SK-N-SH treated with all-trans-retinoic acid at 6 μM for 48 hours (cell line): ENCODE data around the gene CLEC5A.

Source experiments
- ATAC-seq: fragments of 200-7000 bp; cut with Tn5 transposase; 3 replicates; pipeline ENCODE4 v1.9.1; 2020; ENCODE audit warnings: mild to moderate bottlenecking, moderate library complexity
- ARNTL ChIP-seq: fragments of 450-650 bp; formaldehyde crosslinking; IDR thresholded peaks from 2 replicates; pipeline ENCODE4 v1.5.0; 2020; ENCODE audit warnings: low read depth, mild to moderate bottlenecking, moderate library complexity, borderline replicate concordance
- BACH2 ChIP-seq: fragments of 250-450 bp; sonication (Bioruptor Pico); IDR thresholded peaks from 2 replicates; pipeline ENCODE4 v1.9.0; 2021; ENCODE audit warnings: mild to moderate bottlenecking, borderline replicate concordance
- ESRRG ChIP-seq: fragments of 250-450 bp; sonication (Bioruptor Pico); IDR thresholded peaks from 2 replicates; pipeline ENCODE4 v1.6.1; 2021; ENCODE audit warnings: mild to moderate bottlenecking
- GLIS3 ChIP-seq: fragments of 250-450 bp; sonication (Bioruptor Pico); IDR thresholded peaks from 2 replicates; pipeline ENCODE4 v1.5.0; 2020; ENCODE audit warnings: mild to moderate bottlenecking, moderate library complexity
- ISL1 ChIP-seq: fragments of 250-450 bp; sonication (Bioruptor Pico); IDR thresholded peaks from 2 replicates; pipeline ENCODE4 v2.1.2; 2022; ENCODE audit warnings: mild to moderate bottlenecking, moderate library complexity
- OSR1 ChIP-seq: fragments of 250-450 bp; sonication (Bioruptor Pico); IDR thresholded peaks from 2 replicates; pipeline ENCODE4 v1.8.0; 2022; ENCODE audit warnings: moderate library complexity, mild to moderate bottlenecking, inconsistent platforms
- POU6F1 ChIP-seq: fragments of 250-450 bp; sonication (Bioruptor Pico); IDR thresholded peaks from 2 replicates; pipeline ENCODE4 v1.8.0; 2021; ENCODE audit warnings: low read depth, mild to moderate bottlenecking, moderate library complexity, borderline replicate concordance
- PPARA ChIP-seq: fragments of 250-450 bp; sonication (Bioruptor Pico); IDR thresholded peaks from 2 replicates; pipeline ENCODE4 v1.5.0; 2020; ENCODE audit warnings: mild to moderate bottlenecking, borderline replicate concordance
- RARB ChIP-seq: fragments of 250-450 bp; sonication (Bioruptor Pico); IDR thresholded peaks from 2 replicates; pipeline ENCODE4 v1.8.0; 2021; ENCODE audit warnings: mild to moderate bottlenecking, moderate library complexity
- SNAI2 ChIP-seq: fragments of 250-450 bp; sonication (Bioruptor Pico); IDR thresholded peaks from 2 replicates; pipeline ENCODE4 v1.5.0; 2020; ENCODE audit warnings: mild to moderate bottlenecking, moderate library complexity
- TCF4 ChIP-seq: fragments of 250-450 bp; sonication (Bioruptor Pico); IDR thresholded peaks from 2 replicates; pipeline ENCODE4 v1.8.0; 2021; ENCODE audit warnings: mild to moderate bottlenecking, moderate library complexity, borderline replicate concordance
- TOX ChIP-seq: fragments of 250-450 bp; sonication (Bioruptor Pico); IDR thresholded peaks from 2 replicates; pipeline ENCODE4 v1.8.0; 2021; ENCODE audit warnings: mild to moderate bottlenecking, moderate library complexity, borderline replicate concordance
- ZC3H10 ChIP-seq: fragments of 250-450 bp; sonication (Bioruptor Pico); IDR thresholded peaks from 2 replicates; pipeline ENCODE4 v1.5.1; 2021; ENCODE audit warnings: mild to moderate bottlenecking, moderate library complexity
- ZFP3 ChIP-seq: fragments of 250-450 bp; sonication (Bioruptor Pico); IDR thresholded peaks from 2 replicates; pipeline ENCODE4 v1.5.0; 2020; ENCODE audit warnings: mild to moderate bottlenecking, moderate library complexity
- ZFP30 ChIP-seq: fragments of 450-650 bp; formaldehyde crosslinking; IDR thresholded peaks from 2 replicates; pipeline ENCODE4 v1.5.0; 2022; ENCODE audit warnings: mild to moderate bottlenecking, moderate library complexity
- ZNF565 ChIP-seq: fragments of 450-650 bp; formaldehyde crosslinking; conservative IDR thresholded peaks from 2 replicates; pipeline ENCODE4 v1.5.0; 2020; ENCODE audit warnings: low read depth, mild to moderate bottlenecking, moderate library complexity
- ZNF70 ChIP-seq: fragments of 450-650 bp; formaldehyde crosslinking; IDR thresholded peaks from 2 replicates; pipeline ENCODE4 v1.5.0; 2020; ENCODE audit warnings: mild to moderate bottlenecking, moderate library complexity
- ZNF8 ChIP-seq: fragments of 450-650 bp; formaldehyde crosslinking; IDR thresholded peaks from 2 replicates; pipeline ENCODE4 v1.5.0; 2020; ENCODE audit warnings: mild to moderate bottlenecking, moderate library complexity
- TF ChIP-seq, protein P1 (sequence below): fragments of 250-450 bp; sonication (Bioruptor Pico); IDR thresholded peaks from 2 replicates; pipeline ENCODE4 v1.5.1; 2020; ENCODE audit warnings: low read depth, mild to moderate bottlenecking, moderate library complexity
- TF ChIP-seq, protein P2 (sequence below): fragments of 250-450 bp; sonication (Bioruptor Pico); IDR thresholded peaks from 2 replicates; pipeline ENCODE4 v1.5.1; 2021; ENCODE audit warnings: mild to moderate bottlenecking, moderate library complexity
- TF ChIP-seq, protein P3 (sequence below): fragments of 250-450 bp; sonication (Bioruptor Pico); IDR thresholded peaks from 2 replicates; pipeline ENCODE4 v1.5.0; 2020; ENCODE audit warnings: mild to moderate bottlenecking, moderate library complexity

The CLEC5A gene

GRCh38 chr7:141946796-141947195 is at the start of gene CLEC5A:
CLEC5A (minus strand) TSS chr7:141946974; CDS start chr7:141946292, 682 bp downstream.
- no peak for ATAC-seq
- no peak for TF ChIP-seq ZNF70
- TF ChIP-seq ZFP3: no peak
- no peak for TF ChIP-seq POU6F1 (CRISPR knock-in tag)
- TF ChIP-seq, protein P1, sequence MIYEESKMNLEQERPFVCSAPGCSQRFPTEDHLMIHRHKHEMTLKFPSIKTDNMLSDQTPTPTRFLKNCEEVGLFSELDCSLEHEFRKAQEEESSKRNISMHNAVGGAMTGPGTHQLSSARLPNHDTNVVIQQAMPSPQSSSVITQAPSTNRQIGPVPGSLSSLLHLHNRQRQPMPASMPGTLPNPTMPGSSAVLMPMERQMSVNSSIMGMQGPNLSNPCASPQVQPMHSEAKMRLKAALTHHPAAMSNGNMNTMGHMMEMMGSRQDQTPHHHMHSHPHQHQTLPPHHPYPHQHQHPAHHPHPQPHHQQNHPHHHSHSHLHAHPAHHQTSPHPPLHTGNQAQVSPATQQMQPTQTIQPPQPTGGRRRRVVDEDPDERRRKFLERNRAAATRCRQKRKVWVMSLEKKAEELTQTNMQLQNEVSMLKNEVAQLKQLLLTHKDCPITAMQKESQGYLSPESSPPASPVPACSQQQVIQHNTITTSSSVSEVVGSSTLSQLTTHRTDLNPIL: no peak
- no peak for TF ChIP-seq TOX (CRISPR knock-in tag)
- TF ChIP-seq RARB (CRISPR knock-in tag): no peak
- TF ChIP-seq ISL1: no peak
- TF ChIP-seq ZNF8 (CRISPR knock-in tag): no peak
- TF ChIP-seq OSR1 (CRISPR knock-in tag): no peak
- TF ChIP-seq GLIS3: no peak
- no peak for TF ChIP-seq BACH2 (CRISPR knock-in tag)
- TF ChIP-seq TCF4 (CRISPR knock-in tag): no peak
- no peak for TF ChIP-seq ZNF565 (CRISPR knock-in tag)
- TF ChIP-seq SNAI2 (CRISPR knock-in tag): no peak
- TF ChIP-seq, protein P2, sequence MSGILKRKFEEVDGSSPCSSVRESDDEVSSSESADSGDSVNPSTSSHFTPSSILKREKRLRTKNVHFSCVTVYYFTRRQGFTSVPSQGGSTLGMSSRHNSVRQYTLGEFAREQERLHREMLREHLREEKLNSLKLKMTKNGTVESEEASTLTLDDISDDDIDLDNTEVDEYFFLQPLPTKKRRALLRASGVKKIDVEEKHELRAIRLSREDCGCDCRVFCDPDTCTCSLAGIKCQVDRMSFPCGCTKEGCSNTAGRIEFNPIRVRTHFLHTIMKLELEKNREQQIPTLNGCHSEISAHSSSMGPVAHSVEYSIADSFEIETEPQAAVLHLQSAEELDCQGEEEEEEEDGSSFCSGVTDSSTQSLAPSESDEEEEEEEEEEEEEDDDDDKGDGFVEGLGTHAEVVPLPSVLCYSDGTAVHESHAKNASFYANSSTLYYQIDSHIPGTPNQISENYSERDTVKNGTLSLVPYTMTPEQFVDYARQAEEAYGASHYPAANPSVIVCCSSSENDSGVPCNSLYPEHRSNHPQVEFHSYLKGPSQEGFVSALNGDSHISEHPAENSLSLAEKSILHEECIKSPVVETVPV (CRISPR knock-in tag): no peak
- TF ChIP-seq PPARA (CRISPR knock-in tag): no peak
- no peak for TF ChIP-seq ESRRG (CRISPR knock-in tag)

DNA sequence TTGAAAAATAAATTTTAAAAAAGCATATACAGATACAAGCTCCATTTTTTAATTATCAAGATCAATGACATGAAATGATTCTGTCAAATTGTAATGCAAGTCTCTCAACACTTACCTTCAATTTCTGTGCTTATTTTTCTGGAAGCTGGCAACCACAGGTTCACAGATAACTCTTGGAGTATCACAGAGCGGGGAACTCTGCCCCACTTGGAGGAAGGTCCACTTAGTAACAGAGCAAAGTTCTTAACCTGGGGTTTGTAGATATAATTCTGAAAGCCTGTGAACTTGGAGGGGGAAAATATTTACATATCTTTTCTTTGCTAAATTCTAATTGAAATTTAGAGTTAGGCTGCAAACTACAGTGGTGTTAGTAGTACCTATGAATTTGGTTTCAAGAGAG is 46.6 kb upstream of the CLEC5A start:
- TF ChIP-seq RARB (CRISPR knock-in tag): no peak
- TF ChIP-seq, protein P2 (CRISPR knock-in tag): no peak
- no peak for TF ChIP-seq BACH2 (CRISPR knock-in tag)
- no peak for TF ChIP-seq ARNTL (CRISPR knock-in tag)
- TF ChIP-seq ZNF70: no peak
- TF ChIP-seq TCF4 (CRISPR knock-in tag): no peak
- TF ChIP-seq POU6F1 (CRISPR knock-in tag): no peak
- TF ChIP-seq GLIS3: no peak
- TF ChIP-seq ZFP3: no peak
- no peak for TF ChIP-seq ZFP30 (CRISPR knock-in tag)
- TF ChIP-seq ZNF565 (CRISPR knock-in tag): no peak
- no peak for TF ChIP-seq PPARA (CRISPR knock-in tag)
- TF ChIP-seq OSR1 (CRISPR knock-in tag): no peak
- TF ChIP-seq, protein P3, sequence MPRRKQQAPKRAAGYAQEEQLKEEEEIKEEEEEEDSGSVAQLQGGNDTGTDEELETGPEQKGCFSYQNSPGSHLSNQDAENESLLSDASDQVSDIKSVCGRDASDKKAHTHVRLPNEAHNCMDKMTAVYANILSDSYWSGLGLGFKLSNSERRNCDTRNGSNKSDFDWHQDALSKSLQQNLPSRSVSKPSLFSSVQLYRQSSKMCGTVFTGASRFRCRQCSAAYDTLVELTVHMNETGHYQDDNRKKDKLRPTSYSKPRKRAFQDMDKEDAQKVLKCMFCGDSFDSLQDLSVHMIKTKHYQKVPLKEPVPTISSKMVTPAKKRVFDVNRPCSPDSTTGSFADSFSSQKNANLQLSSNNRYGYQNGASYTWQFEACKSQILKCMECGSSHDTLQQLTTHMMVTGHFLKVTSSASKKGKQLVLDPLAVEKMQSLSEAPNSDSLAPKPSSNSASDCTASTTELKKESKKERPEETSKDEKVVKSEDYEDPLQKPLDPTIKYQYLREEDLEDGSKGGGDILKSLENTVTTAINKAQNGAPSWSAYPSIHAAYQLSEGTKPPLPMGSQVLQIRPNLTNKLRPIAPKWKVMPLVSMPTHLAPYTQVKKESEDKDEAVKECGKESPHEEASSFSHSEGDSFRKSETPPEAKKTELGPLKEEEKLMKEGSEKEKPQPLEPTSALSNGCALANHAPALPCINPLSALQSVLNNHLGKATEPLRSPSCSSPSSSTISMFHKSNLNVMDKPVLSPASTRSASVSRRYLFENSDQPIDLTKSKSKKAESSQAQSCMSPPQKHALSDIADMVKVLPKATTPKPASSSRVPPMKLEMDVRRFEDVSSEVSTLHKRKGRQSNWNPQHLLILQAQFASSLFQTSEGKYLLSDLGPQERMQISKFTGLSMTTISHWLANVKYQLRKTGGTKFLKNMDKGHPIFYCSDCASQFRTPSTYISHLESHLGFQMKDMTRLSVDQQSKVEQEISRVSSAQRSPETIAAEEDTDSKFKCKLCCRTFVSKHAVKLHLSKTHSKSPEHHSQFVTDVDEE (CRISPR knock-in tag): no peak
- TF ChIP-seq SNAI2 (CRISPR knock-in tag): no peak
- no peak for TF ChIP-seq ZC3H10 (CRISPR knock-in tag)
- no peak for ATAC-seq
